GM13976 (cell line): ENCODE measurements around the gene SLC2A14.
"Not testable (repeated sequence)": the region's sequence is repeated elsewhere in the genome, so short reads cannot be mapped to it uniquely, and the experiment has no call there.

Source experiments
- DNase-seq: peaks from one replicate; pipeline ENCODE4 v3.0.0; 2012; ENCODE audit warnings: low spot score
- in situ Hi-C: fragments of 300-500 bp; cut with MboI; formaldehyde crosslinking; loops from one replicate; pipeline ENCODE4 v1.12.0; 2022; ENCODE audit warnings: low sequenced_read_pairs, mixed read lengths, inconsistent platforms; ENCODE audit not compliant: unreplicated experiment
- TF ChIP-seq, protein P1 (sequence below): IDR thresholded peaks from 2 replicates; pipeline ENCODE4 v1.5.1; 2012; ENCODE audit warnings: borderline replicate concordance, mild to moderate bottlenecking; ENCODE audit not compliant: insufficient read depth; ENCODE audit errors: extremely low read depth, missing control alignments, control extremely low read depth

SLC2A14 gene

DNA sequence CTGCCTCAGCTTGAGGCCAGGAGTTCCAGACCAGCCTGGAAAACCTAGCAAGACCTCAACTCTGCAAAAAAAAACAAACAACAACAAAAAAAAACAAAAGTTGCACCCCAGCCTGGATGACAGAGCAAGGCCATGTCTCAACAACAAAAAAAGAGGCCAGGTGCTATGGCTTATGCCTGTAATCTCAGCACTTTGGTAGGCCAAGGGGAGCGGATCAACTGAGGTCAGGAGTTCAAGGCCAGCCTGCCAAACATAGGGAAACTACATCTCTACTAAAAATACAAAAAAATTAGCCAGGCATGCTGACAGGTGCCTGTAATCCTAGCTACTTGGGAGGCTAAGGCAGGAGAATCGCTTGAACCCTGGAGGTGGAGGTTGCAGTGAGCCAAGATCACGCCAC is 6.5 kb upstream of the SLC2A14 start:
- in situ Hi-C loops: no loop called here
- TF ChIP-seq, protein P1, sequence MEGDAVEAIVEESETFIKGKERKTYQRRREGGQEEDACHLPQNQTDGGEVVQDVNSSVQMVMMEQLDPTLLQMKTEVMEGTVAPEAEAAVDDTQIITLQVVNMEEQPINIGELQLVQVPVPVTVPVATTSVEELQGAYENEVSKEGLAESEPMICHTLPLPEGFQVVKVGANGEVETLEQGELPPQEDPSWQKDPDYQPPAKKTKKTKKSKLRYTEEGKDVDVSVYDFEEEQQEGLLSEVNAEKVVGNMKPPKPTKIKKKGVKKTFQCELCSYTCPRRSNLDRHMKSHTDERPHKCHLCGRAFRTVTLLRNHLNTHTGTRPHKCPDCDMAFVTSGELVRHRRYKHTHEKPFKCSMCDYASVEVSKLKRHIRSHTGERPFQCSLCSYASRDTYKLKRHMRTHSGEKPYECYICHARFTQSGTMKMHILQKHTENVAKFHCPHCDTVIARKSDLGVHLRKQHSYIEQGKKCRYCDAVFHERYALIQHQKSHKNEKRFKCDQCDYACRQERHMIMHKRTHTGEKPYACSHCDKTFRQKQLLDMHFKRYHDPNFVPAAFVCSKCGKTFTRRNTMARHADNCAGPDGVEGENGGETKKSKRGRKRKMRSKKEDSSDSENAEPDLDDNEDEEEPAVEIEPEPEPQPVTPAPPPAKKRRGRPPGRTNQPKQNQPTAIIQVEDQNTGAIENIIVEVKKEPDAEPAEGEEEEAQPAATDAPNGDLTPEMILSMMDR: no peak
- no peak for DNase-seq

DNA sequence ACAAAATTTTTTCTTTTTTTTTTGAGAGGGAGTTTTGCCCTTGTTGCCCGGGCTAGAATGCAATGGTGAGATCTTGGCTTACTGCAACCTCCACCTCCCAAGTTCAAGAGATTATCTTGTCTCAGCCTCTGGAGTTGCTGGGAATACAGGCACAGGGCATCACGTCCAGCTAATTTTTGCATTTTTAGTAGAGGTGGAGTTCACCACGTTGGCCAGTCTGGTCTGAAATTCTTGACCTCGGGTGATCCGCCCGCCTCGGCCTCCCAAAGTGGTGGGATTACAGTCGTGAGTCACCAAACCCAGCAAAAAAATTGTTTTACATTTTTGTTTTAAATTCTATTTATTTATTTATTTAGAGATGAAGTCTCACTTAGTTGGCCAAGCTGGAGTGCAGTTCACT is 4.7 kb upstream of the SLC2A14 start:
- DNase-seq: no peak
- in situ Hi-C loops: no loop called here
- TF ChIP-seq, protein P1: no peak

DNA sequence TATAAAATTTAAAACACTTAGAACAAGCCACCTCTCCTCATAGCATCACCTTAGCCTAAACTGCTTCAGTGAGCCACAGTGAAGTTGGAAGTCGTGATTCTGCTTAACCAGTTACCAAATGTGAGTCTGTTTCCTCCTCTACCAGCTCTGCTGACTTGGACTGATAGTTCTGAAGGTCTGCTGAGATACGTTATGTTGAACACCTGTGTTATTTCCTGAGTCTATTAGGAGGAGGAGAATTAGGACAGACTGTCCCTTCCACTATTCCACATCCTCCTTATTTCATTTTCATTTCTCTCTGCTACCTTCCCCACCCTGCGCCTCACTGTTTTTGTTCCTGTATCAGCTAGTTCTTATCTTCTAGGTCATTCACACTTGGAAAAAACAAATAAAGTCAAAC is 2.4 kb downstream of the SLC2A14 start:
- DNase-seq: no peak
- TF ChIP-seq, protein P1: no peak
- in situ Hi-C loops: no loop called here

DNA sequence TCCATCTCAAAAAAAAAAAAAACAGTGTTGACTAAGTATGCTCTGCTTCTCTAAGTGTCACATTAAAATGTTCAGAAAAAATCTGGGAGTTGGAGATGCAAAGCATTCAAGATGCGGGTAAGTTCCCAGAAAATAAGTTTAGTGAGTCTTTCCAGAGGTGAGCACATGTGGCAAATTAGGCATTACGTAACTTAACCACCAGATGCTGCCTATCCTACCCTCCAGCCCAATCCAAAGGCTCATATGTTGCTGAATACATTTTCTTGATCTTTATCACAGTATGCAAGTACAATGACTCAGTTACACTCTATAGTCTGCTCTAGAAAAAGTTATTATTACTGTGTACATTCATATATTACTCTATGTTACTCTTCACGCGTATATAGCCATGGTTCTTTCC is 3.6 kb downstream of the SLC2A14 start:
- DNase-seq: no peak
- in situ Hi-C loops: no loop called here
- TF ChIP-seq, protein P1: no peak

DNA sequence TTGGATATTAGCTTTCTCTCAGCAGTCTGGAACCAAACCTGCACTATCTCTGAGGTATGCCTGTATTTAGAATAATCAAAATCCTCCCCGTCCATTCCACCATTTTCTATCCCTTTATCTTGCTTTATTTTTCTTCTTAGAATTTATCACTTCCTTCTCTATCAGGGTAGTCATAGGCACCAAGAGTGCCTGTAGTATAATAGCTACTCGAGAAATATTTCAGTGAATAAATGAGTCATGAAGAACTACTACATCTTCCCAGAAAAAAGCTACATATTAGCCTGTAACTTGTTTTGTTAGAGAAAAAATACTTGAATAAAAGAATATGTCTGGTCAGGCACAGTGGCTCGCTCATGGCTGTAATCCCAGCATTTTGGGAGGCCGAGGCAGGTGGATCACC is 4.3 kb downstream of the SLC2A14 start:
- DNase-seq: no peak
- in situ Hi-C loops: no loop called here
- TF ChIP-seq, protein P1: no peak

DNA sequence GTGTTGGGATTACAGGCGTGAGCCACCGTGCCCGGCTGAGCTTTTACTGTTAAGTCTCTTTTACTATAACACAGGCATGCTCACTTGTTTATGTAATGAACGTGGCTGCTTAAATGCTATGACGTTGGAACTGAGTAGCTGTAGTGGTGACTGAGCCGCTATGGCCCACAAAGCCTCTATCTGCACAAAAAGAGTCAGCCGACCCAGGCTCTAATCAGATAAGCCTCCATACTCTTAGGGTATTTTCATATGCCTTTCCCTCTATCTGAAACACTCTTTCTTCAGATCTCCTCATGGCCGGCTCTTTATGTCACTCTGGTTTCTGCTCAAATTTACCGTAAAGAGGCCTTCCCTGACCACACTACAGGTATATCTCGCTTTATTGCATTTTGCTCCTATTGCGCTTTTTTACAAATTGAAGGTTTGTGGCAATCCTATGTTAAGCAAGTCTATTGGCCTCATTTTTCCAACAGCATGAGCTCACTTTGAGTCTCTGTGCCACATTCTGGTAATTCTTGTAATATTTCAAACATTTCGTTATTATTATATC is 8.0 kb downstream of the SLC2A14 start:
- TF ChIP-seq, protein P1: no peak
- no peak for DNase-seq
- in situ Hi-C loops: no loop called here

DNA sequence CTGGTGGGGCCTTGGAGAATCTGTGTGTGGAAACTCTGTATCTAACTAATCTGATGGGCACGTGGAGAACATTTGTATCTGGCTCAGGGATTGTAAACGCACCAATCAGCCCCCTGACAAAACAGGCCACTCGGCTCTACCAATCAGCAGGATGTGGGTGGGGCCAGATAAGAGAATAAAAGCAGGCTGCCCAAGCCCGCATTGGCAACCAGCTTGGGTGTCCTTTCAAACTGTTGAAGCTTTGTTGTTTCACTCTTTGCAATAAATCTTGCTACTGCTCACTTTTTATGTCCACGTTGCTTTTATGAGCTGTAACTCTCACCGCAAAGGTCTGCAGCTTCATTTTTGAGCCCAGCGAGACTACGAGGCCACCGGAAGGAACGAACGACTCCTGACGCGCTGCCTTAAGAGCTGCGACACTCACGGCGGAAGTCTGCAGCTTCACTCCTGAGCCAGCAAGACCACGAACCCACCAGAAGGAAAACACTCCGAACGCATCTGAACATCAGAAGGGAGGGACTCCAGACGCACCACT is 9.8 kb downstream of the SLC2A14 start:
- in situ Hi-C loops: not testable (repeated sequence)

DNA sequence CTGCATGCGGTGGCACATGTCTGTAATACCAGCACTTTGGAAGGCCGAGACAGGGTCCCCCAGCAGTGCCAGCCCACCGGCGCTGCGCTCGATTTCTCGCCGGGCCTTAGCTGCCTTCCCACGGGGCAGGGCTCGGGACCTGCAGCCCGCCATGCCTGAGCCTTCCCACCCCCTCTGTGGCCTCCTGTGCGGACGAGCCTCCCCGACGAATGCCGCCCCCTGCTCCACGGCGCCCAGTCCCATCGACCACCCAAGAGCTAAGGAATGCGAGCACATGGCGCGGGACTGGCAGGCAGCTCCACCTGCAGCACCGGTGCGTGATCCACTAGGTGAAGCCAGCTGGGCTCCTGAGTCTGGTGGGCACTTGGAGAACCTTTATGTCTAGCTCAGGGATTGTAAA is 10.4 kb downstream of the SLC2A14 start:
- in situ Hi-C loops, DNase-seq: not testable (repeated sequence)

More for the DNA sequence above, 9.8 kb downstream of the SLC2A14 start:
- not testable (repeated sequence) for DNase-seq
